IPS-15b (cell line): Measurements from ENCODE around the gene UBQLN3.

Experiments
- H3K27me3 ChIP-seq: one replicate; pipeline ENCODE4 v1.6.1; 2013; ENCODE audit warnings: low read length; ENCODE audit not compliant: control insufficient read depth, insufficient read depth
- H3K36me3 ChIP-seq: one replicate; pipeline ENCODE4 v1.6.1; 2013; ENCODE audit warnings: low read length; ENCODE audit not compliant: control insufficient read depth, insufficient read depth
- H3K4me1 ChIP-seq: one replicate; pipeline ENCODE4 v1.6.1; 2013; ENCODE audit warnings: mild to moderate bottlenecking, low read length; ENCODE audit not compliant: control insufficient read depth, insufficient read depth
- H3K4me3 ChIP-seq: one replicate; pipeline ENCODE4 v1.5.1; 2013; ENCODE audit warnings: low read depth, low read length
- H3K9ac ChIP-seq: one replicate; pipeline ENCODE4 v1.6.1; 2013; ENCODE audit warnings: low read depth, mild to moderate bottlenecking, low read length
- H3K9me3 ChIP-seq: one replicate; pipeline ENCODE4 v1.6.1; 2013; ENCODE audit warnings: mild to moderate bottlenecking, low read length; ENCODE audit not compliant: control insufficient read depth, insufficient read depth

UBQLN3 gene

DNA sequence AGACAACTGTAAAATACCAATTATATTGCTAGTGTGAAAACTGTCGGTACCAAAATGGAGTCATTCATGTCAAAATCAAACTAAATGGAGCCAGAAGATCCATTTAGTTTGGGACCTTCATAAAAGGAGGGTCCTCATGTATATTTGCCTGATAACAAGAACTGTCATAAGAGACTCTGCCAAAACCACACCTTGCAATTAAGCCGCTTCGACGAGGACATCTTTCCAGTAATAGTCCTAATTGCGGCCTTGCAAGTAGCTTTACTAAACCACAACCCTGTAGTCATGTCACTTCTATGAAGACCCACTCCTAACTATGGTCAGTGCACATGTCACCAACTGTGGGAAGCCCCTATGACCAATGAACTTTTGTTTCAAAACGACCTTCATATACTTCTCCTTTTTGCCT, 9.4 kb downstream of the UBQLN3 start:
- Histone ChIP-seq H3K9ac (no peak overlapping the region), H3K4me1 (no peaks in the 10 kb centered on the region), H3K9me3 (no peaks in the 10 kb centered on the region), H3K27me3 (no peaks in the 10 kb centered on the region), H3K4me3 (no peak overlapping the region), H3K36me3 (no peaks in the 10 kb centered on the region)

GRCh38 chr11:5499671-5500070, 10.1 kb downstream of the UBQLN3 start:
- H3K27me3 ChIP-seq = no peaks in the 10 kb centered on the region
- no peak overlapping the region for H3K4me3 ChIP-seq
- no peaks in the 10 kb centered on the region for H3K4me1 ChIP-seq
- H3K9me3 ChIP-seq = no peaks in the 10 kb centered on the region
- H3K36me3 ChIP-seq = no peaks in the 10 kb centered on the region
- no peak overlapping the region for H3K9ac ChIP-seq

DNA sequence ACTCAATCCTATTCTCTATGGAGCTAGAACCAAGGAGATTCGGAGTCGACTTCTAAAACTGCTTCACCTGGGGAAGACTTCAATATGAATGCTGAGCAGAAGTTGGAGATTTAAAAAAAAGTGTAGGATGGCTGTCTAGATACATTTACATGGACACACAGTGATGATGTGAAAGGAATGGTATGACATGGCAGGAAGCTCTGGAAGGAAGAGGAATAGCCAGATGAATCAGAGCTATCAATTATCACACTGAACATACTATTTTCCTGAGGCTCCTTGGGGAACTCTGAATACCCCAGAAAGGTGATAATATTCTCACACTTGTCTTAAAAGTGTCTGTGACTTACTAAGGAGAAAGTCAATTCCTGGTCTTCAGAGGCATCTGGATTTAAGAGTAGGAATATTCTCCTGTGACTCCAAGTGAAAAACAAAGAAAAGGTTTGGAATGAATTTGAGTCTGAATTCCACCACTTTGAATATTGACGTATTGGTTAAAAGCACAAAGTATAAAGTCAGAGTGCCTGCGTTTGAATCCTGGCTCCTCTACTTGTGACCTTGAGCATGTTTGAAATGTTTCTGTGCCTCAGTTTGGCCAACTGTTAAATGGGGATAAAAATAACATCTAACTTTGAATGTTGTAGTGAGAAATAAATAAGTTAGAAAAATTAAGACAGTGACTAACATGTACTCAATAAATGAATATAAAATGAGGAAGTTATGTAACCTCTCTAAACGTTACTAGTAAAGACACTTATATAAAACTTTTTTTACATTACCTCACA, 20.0 kb downstream of the UBQLN3 start:
- Histone ChIP-seq H3K9me3 (no peaks in the 10 kb centered on the region), H3K9ac (no peak overlapping the region), H3K27me3 (no peaks in the 10 kb centered on the region), H3K4me3 (no peak overlapping the region), H3K36me3 (no peaks in the 10 kb centered on the region), H3K4me1 (no peaks in the 10 kb centered on the region)

- Histone ChIP-seq H3K36me3 (no peaks in the 10 kb centered on the region), H3K27me3 (no peaks in the 10 kb centered on the region), H3K4me3 (no peak overlapping the region), H3K9me3 (no peaks in the 10 kb centered on the region), H3K4me1 (no peaks in the 10 kb centered on the region), H3K9ac (no peak overlapping the region)
Measured at GRCh38 chr11:5488798-5489399, 20.9 kb downstream of the UBQLN3 start.

- H3K27me3 ChIP-seq = no peaks in the 10 kb centered on the region
- no peak within 1 kb of the TSS for H3K9ac ChIP-seq
- H3K4me3 ChIP-seq = no peak within 1 kb of the TSS
- no peaks in the 10 kb centered on the region for H3K36me3 ChIP-seq
- H3K4me1 ChIP-seq = no peaks in the 10 kb centered on the region
- H3K9me3 ChIP-seq = no peaks in the 10 kb centered on the region
Measured at GRCh38 chr11:5488385-5488784, 21.4 kb downstream of the UBQLN3 start, which contains the start of gene OR52D1. OR52D1 (plus strand) TSS chr11:5488685; CDS start chr11:5488707, 22 bp downstream.

DNA sequence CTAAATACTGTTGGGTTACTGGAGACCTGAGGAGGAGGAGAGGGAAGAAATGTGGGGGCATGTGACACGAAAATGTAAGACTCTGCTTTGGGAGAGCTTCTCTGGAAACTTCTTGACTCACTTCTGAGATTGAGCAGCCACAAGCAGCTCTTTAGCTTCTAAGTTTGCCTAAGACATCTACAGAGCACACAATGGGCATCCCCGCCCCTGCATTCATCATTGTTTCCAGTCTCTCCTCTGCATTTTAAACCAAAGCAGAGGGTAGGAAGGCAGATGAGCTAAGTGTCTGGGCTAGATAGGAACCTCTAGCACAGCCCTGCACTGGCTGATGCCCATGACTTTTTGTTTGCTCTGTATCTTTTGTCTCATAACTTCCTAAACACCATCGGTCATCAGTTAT, 23.3 kb downstream of the UBQLN3 start:
- H3K27me3 ChIP-seq = no peaks in the 10 kb centered on the region
- no peak overlapping the region for H3K9ac ChIP-seq
- H3K4me1 ChIP-seq = no peaks in the 10 kb centered on the region
- no peak overlapping the region for H3K4me3 ChIP-seq
- no peaks in the 10 kb centered on the region for H3K36me3 ChIP-seq
- H3K9me3 ChIP-seq = no peaks in the 10 kb centered on the region

GRCh38 chr11:5486003-5486402, 23.8 kb downstream of the UBQLN3 start:
- Histone ChIP-seq H3K9ac (no peak overlapping the region), H3K9me3 (no peaks in the 10 kb centered on the region), H3K4me1 (no peaks in the 10 kb centered on the region), H3K4me3 (no peak overlapping the region), H3K36me3 (no peaks in the 10 kb centered on the region), H3K27me3 (no peaks in the 10 kb centered on the region)

- H3K9ac ChIP-seq = no peak overlapping the region
- H3K27me3 ChIP-seq = no peaks in the 10 kb centered on the region
- no peaks in the 10 kb centered on the region for H3K4me1 ChIP-seq
- H3K4me3 ChIP-seq = no peak overlapping the region
- H3K9me3 ChIP-seq = no peaks in the 10 kb centered on the region
- H3K36me3 ChIP-seq = no peaks in the 10 kb centered on the region
Measured at GRCh38 chr11:5476186-5476819, 33.5 kb downstream of the UBQLN3 start.

- Histone ChIP-seq H3K4me3 (no peak overlapping the region), H3K36me3 (no peaks in the 10 kb centered on the region), H3K9me3 (no peaks in the 10 kb centered on the region), H3K4me1 (no peaks in the 10 kb centered on the region), H3K27me3 (no peaks in the 10 kb centered on the region), H3K9ac (no peak overlapping the region)
Measured at GRCh38 chr11:5473921-5474320, 35.8 kb downstream of the UBQLN3 start.

- Histone ChIP-seq H3K27me3 (no peaks in the 10 kb centered on the region), H3K36me3 (no peaks in the 10 kb centered on the region), H3K4me3 (no peak overlapping the region), H3K4me1 (no peaks in the 10 kb centered on the region), H3K9ac (no peak overlapping the region), H3K9me3 (no peaks in the 10 kb centered on the region)
Measured at GRCh38 chr11:5467527-5467926, 42.2 kb downstream of the UBQLN3 start.

DNA sequence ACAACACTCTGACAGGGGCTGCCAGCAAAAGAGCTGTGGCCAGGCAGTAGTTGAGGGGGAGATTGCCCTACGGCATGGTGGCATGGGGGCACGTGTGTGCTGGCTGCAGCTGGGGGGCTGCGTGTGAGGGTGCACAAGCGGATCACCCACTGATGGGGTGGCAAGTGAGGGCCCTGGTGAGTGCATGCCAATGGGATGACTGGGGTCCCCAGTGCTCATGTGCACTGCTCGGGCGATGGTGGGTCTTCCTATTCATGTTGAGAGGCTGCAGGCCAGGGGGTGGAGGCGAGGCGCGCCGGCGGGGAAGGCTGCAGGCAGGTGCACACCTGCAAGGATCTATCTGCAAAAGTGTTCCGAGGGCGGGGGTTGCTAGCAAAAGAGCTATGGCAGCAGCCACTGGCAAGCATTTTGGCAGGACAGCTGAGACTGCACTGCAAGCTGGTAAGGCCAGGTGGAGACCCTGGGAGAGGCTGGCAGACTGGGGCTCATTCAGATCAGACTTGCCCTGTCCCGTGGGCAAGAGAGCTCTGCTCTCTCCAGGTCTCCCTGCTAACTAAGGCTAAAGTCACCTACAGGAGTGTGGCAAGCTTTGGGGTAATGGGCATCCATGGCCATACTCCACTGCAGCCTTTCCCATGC, 48.7 kb downstream of the UBQLN3 start:
- no peaks in the 10 kb centered on the region for H3K27me3 ChIP-seq
- no peak overlapping the region for H3K4me3 ChIP-seq
- H3K9me3 ChIP-seq = no peaks in the 10 kb centered on the region
- H3K36me3 ChIP-seq = no peaks in the 10 kb centered on the region
- no peak overlapping the region for H3K9ac ChIP-seq
- H3K4me1 ChIP-seq = no peaks in the 10 kb centered on the region
